Activated CD8-positive, alpha-beta memory T cell treated with anti-CD3 and anti-CD28 coated beads for 1 hour (primary cell): ENCODE data around the gene KCNK16.

Source experiments
- DNase-seq, 2 donors: peaks; one replicate each; pipeline ENCODE4 v3.0.0-alpha.2; 2020; ENCODE audit warnings: low read depth in 1 of 2; ENCODE audit errors: extremely low read depth in 1 of 2

KCNK16 gene

DNA sequence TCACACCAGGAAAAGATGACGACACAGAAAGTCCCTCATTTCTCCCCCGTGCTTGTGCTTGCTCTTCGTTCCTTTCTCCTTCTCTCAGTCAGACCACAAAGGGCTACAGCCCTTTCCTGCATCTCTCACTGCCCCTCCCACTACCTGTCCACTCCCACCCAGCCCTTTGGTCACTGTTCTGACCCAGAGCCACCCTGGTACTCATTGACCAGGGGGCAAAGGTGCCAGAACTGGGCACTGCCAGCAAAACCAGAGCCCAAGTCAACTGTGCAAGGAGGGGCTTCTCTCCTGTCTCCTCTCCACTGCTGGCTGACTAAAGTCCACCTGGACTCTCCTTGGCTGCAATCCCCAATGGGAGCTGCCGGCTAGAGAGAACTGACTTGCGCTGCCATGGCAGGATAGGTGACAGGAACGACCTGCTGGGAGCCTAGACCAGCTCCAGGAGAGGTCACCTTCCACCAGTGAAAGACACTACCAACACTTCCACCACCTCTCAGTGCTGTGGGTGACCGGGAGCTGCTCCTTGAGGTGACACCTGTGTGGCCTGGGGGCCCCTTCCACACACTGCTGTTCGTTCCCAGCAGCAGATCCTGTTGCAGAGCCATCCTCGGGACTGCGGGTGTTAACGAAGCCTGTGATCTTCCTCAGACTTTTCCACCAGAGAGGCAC lies 41.1 kb downstream of the KCNK16 start:
- no peak for DNase-seq

GRCh38 chr6:39280247-39280731 lies 42.2 kb downstream of the KCNK16 start:
- DNase-seq: no peak

DNA sequence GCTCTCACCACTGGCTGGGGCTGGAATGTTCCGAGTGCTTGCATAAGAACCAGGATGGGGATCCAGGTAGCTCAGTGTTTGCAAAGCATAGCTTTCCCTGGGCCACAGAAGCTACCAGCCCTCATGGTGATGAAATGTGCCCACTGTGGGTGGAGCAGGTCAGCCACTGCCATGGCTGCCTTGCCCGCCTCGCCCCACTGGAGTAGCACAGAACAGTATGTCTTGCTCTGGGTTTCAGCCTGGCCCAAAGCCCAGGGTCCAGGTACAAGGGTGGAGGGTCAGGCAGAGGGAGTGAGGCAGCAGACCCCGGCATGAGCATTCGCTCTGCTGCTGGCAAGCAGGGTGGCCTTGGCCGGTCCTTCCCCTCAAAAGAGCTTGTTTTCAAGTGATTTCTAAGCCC lies 43.0 kb downstream of the KCNK16 start:
- DNase-seq: no peak

- no peak for DNase-seq
Measured at GRCh38 chr6:39276379-39276995, 46.0 kb downstream of the KCNK16 start.

GRCh38 chr6:39274903-39275302 lies 47.6 kb downstream of the KCNK16 start:
- no peak for DNase-seq

DNA sequence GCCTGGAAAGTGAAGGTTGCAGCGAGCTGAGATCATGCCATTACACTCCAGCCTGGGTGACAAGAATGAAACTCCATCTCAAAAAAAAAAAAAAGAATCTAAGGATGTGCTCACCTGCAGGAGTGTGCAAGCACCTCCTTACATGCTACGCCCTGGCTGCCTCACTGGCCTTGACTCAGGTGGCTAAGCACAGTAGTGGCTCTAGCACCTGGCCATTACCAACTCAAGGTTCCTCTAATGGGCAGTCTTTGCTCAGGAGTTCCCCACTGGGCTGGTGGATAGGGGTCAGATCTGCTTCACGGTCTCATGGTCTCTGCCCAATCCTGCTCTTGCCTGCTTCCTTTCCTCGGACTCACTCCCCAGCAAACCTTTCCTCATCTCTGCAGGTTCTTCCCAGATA lies 48.0 kb downstream of the KCNK16 start:
- DNase-seq: no peak

DNA sequence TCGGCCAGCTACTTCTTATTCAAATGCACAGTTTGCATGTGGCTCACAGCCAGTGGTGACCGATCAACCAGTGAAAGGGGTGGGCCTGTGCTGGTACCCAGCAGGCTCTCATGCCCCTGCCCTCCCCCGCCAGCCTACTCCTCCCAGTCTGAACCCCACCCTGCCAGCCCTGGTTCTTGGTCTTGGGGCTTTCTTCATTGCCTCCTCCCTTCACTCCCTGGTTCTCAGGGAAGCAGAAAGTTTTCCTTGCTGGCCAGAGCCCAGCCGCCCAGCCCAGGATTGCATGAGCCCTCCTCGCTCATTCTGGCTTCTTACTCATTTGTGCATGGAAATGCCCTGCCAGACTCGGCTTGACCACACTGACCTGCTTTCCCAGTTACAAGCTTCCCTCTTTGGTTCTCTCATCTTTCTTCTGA lies 49.1 kb downstream of the KCNK16 start:
- DNase-seq: no peak

DNA sequence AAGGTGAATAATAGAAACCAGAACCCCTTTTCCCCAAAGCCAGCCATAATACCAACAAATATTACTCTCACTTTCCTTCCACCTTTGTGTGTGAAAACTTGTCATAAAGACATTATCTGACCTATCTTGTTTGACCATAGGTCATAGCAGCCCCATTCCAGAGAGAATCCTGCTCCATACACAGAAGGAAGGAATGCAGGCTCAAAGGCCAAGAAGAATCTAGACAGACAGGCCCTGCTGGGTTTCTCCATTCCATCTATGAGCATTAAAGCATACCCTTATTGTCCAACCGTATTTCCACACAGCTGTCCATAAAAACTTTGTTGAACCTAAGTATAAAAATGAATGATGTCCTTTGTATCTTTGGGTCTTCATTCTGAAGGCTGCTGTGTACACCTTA lies 52.5 kb downstream of the KCNK16 start:
- no peak for DNase-seq

GRCh38 chr6:39268721-39269120 lies 53.8 kb downstream of the KCNK16 start:
- no peak for DNase-seq

- DNase-seq: no peak
Measured at GRCh38 chr6:39268171-39268570, 54.3 kb downstream of the KCNK16 start.

- no peak for DNase-seq
Measured at GRCh38 chr6:39266782-39267355, 55.6 kb downstream of the KCNK16 start.

- no peak for DNase-seq
Measured at GRCh38 chr6:39266375-39266774, 56.1 kb downstream of the KCNK16 start.
